Activated effector memory CD4-positive, alpha-beta T cell treated with anti-CD3 and anti-CD28 coated beads, Interleukin-2, amount 50 U/mL, for 16 hours (primary cell): ENCODE data around the gene ICA1L.
"Not testable (repeated sequence)": the region's sequence is repeated elsewhere in the genome, so short reads cannot be mapped to it uniquely, and the experiment has no call there.

ENCODE experiments used
- DNase-seq: peaks from one replicate; pipeline ENCODE4 v3.0.0-alpha.2; 2020

ICA1L gene

DNA sequence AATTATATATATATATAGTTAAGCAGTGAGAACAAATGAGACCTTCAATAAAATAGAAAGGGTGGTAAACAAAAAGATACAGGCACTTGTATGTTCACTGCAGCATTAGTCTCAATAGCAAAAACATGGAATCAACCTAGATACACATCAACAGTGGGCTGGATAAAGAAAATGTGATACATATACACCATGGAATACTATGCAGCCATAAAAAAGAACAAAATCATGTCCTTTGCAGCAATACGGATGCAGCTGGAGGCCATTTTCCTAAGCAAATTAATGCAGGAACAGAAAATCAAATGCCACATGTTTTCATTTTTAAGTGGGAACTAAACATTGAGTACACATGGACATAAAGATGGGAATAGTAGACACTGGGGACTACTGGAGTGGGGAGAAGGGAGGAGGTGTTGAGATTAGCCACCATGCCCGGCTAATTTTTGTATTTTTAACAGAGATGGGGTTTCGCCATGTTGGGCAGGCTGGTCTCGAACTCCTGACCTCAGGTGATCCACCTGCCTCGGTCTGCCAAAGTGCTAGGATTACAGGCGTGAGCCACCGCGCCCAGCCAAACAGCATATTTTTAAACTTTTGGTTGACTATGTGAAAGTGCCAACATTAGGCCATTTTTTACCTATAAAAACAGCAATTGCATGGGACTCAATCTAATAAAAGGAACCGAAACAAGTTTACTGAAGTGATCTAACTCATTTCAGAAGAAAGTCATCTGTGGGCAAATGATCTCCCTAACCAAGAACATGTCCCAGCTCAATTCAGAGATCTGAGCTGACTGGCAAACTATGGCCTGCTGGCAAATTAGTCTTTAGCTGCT, 23.7 kb downstream of the ICA1L start:
- DNase-seq: no peak

DNA sequence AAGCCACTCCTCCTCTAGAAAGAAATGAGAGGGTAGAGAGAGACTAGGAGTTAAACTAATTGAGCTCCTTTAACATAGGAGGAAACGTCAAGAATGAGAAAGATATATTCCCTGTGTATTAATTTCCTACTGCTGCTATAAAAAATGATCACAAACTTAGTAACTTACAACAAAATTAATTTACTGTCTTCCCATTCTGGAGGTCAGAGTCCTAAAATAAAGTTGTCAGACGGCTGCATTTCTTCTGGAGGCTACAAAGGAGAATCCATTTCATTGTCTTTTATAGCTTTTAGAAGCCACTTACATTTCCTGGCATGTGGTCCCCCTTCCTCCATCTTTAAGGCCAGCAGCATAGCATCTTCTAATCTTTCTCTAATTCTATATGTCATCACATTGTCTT, 26.9 kb downstream of the ICA1L start:
- DNase-seq: no peak

DNA sequence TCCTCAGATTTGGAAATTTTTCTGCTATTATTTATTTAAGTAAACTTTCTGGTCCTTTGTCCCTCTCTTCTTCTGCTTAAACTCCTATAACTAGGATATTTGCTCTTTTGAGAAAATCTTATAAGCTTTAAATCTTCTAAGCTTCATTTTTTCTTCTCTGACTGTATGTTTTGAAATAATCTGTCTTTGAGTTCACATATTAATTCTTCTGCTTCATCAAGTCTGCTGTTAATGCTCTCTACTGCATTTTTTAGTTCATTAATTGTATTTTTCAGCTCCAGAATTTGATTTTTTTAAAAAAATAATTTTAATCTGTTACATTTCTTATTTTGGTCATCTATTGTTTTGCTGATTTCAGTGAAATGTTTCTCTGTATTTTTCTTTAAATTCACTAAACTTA, 28.9 kb downstream of the ICA1L start:
- no peak for DNase-seq

DNA sequence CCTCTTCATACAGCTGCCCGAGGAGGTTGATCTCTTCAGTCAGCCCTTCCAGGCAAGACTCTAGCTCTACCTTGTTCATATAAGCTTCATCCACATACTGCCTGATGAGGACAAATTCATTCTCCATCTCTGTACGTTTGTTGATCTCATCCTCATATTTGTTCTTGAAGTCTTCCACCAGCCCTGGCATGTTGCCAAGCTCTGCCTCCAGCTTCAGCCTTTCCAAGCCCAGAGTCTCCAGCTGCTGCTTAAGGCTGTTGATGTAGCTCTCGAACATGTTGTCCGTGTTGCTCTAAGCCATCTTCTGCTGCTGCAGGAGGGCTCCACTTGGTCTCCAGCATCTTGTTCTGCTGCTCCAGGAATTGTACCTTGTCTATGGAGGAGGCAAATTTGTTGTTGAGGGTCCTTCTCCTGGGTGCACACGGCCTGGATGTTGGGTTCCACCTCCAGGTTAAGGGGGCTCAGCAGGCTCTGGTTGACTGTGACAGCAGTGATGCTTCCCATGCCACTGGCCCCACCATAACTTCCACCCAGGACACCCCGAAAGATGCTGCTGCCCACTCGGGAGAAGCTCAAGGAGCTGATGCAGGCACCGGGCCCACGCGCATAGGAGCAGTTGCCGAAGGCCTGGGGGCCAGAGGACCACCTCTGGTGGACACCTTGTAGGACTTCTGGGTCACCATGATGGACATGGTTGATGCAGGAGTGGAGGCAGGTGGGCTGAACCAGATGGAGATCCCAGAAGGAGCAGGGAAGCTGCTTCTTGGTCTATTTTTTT, 30.3 kb downstream of the ICA1L start:
- no peak for DNase-seq

DNA sequence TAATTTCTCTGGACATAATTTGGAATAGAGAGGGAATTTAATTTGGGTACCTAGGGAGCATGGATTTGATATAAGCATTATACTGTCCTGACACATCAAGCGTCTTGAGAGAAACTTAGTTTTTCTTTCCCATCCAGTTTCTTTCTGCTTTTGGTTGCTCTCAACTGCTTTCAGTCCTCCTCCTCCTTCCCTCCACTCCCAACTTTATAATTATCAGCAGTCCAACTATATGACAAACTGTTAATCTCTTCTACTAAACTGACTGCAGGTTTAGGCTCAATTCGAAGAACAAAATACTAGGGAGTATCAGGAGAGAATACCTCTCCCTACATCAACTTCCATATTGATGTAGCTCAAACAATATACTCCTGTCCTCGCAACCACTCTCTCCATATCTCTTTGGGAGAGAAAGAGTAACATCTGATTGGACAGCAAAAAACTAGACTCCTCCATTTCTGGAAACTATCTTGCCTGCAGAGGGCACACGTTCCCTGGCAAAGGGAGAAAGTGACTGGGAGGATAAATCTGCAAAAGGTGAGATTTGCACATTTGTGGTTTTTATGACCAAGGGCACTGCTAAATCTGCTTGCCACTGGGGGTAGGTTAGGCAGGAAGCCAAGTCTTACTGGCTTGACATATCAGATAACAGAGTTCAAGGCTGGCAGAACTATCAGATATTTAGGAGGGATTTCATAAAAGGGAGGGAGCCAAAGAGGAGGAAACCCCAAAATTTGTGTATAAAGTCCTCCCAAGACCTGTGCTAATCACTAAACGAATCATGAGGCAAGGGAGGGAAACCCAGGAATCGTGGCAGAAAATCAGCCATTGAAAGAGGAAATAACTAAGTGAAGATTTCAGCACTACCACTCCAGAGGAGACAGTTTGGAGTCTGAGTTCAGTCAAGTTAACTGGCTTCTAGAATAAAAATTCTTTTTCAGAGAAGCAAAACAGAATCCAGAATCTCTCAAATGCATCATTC, 40.0 kb downstream of the ICA1L start:
- DNase-seq: peak; percentile 67

DNA sequence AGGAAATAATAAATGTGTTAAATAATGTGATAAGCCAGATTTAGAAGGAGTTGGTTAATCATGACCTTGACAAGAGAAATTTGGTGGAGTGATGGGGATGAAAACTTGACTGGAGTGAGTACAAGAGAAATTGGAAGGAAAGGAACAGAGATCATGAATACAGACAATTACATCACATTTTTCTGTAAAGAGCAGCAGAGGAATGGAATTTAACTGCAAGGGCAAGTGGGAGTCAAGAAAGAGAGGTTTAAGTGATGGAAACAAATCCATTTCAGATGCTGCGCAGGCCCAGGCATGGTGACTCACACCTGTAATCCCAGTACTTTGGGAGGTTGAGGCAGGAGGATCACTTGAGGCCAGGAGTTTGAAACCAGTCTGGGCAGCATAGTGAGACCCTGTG, 46.7 kb downstream of the ICA1L start:
- DNase-seq: no peak

DNA sequence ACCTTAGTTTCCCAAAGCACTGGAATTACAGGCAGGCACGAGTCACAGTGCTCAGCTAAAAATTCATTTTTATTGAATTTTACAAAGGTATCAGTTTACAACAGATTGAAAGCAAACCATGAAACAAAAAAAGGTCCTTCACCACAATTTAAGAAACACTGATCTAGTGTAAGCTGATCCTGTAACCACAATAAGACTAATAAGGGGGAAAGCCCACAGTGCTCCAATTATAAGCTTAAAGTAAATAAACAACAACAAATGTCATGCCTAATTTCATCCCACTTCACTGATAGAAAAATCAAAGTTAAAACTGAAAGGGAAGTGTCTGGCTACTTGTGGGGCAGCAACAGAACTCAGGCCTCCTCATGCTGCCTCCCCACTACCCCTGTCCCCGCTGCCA, 49.2 kb downstream of the ICA1L start:
- DNase-seq: no peak

DNA sequence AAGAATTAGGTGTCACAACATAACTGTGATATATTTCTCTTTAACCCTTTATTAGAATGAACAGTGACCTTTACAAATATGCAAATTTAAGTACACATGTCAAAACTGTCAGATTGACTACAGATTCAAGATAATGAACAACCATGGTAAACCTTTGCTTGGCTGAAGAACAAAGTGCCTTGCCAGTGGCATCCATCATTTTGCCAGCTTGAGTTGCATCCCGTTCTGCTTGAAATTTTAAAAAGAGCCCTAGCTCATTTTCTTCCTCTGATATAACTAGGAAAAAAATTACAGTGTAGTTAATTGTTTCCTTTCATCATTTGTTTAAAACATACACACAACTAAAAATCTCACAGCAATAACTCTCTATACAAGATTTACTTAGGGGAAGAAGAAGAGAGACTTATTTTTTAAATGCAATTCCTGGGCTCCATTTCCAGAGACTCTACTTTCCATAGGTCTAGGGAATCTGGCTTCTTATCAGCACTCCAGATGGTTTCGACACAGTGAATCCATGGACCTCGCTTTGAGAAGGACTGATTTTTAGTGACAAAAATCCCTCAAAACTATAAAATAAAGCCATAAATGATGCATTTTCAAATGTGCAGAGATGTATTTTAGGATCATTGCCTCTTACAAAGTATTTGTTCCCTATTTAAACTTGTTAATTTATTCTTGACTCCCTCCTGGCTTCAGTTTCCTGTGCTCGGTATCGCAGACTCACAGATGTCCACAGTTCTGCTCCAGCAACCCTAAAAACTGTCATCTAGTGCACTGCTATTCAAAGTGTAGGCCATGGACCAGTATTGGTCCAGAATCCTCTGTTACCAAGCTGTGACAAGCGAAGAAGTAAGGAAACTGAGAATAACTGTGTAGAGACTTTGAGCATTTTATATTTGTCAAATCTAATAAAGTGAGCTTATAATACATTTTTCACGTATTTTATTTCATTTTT, 50.1 kb downstream of the ICA1L start:
- no peak for DNase-seq

DNA sequence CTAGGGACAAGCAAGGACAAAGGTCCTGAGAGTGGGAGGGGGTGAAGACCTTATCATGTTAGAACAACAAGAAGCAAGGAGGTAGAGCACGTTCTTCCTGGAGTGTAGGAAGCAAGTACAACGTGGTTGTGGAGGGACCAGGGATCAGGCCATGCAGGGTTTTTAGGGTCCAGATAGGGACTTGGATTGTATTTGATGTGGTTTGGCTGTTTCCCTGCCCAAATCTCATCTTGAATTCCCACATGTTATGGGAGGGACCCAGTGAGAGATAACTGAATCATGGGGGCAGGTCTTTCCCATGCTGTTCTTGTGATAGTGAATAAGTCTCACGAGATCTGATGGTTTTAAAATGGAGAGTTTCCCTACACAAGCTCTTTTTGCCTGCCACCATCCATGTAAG, 53.2 kb downstream of the ICA1L start:
- DNase-seq: no peak

DNA sequence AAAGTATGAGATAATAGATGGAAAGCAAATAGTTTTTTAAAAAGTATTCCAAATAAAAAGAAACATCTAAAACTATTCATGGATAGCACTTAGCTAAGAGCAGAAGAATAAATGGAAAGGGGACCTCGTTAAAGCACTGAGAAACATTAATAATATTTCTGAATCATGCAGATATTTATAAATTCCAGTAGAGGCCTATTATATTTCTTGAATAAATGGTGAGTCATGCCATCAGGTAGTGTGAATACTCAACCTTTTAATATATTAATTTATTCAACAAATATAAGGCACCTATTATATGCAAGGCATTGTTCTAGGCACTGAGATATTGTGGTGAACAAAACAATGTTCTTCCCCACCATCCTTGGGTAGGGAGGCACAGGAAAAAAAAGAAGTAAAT, 53.8 kb downstream of the ICA1L start:
- DNase-seq: no peak

DNA sequence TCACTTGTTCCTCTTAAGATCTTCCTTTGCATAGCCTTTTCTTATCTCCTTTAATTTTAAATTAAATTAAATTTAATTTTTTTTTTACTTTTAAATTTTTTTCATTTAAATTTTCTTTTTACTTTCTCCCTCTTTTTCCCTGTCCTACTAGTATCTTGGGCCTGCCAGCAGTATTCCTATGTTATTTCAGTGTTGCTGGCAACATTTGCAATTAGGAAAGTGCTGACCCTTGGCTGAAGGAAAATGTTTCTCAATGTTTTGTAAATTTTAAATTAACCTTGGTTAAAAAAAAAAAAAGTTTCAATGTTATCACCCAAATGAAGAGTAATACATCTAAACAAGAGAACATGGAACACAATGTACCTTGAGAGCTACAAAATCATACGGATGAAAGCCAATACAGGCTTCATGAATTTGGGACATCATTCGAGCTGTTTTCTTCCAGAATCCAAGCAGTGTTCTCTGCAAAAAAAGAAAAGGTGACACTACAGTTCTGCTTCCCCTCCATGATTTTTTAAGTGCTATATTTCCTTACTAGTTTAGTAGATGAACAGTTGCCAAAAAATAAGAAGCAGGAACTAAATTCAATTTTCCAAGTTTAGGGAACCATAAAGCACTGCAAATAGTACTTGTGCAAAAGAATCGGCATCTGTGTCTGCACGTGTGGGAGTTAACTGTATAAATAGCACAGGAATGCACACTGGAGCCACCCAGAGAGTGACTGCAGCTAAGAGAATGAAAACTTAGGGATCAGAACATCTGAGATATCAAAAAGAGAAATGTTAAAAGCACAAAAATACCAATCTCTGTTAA, 55.8 kb downstream of the ICA1L start:
- no peak for DNase-seq

DNA sequence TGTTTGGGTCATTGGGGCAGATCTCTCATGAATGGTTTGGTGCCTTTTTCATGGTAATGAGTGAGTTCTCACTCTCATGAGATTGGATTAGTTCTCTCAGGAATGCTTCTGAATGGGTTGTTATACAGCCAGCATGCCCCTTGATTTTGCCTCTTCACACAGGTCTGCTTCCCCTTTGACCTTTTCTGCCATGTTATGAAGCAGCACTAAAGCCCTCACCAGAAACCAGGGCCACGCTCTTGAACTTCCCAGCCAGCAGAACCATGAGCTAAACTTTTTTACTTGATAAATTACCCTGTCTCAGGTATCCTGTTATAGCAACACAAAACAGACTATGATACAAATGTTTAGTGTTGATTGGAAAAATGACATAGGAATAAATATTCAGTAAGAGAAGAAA, 57.3 kb downstream of the ICA1L start:
- no peak for DNase-seq

DNA sequence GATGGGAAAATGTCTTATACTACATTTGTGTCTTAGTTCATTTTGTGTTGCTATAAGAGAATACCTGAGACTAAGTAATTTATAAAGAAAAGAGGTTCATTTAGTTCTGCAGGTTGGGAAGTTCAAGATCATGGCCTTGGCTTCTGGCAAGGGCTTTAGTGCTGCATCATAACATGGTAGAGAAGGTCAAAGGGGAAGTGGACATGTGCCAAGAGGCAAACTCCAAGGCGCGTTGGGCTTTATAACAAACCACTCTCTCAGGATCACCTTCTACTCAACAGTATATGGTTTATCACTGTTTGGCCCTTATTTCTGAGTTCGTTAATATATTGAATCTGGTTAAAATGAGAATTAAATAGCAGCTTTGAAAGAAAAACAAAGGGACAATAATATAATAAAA, 58.2 kb downstream of the ICA1L start:
- no peak for DNase-seq

DNA sequence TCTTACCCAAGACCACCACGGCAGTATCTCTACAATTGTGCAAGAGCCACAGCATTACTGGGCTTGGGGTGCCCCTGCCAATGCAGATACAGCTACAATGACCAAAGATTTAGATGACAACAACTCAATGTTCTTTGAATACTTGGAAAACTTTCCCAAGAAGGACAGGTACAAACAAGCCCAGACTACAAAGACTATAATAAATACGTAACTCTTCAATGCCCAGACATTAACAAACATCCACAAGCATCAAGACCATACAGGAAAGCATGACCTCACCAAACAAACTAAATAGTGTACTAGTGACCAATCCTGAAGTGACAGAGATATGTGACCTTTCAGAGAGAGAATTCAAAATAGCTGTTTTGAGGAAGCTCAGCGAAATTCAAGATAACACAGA, 62.8 kb downstream of the ICA1L start:
- DNase-seq: no peak

DNA sequence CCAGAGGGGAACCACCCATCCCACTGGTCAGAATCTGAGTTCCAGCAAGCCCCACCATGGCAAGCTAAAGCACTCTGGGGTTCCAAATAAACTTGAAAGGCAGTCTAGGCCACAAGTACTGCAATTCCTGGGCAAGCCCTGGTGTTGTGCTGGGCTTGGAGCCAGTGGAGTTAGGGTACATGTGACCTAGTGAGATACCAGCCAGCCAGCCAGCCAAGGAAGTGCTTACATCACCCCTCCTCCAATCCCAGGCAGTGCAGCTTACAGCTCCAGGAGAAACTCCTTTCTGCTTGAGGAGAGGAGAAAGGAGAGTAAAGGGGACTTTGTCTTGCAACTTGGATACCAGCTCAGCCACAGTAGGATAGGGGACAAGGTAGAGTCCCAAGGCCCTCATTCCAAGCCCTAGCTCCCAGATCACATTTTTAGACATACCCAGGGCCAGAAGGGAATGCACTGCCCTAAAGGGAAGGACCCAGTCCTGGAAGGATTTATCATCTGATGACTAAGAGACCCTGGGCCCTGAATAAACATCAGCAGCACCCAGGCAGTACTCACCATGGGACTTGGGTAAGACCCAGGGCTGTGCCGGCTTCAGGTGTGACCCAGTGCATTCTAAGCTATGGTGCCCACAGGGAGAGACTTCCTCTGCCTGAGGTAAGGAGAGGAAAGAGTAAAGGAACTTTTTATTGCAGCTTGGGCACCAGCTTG, 64.0 kb downstream of the ICA1L start:
- DNase-seq: not testable (repeated sequence)

DNA sequence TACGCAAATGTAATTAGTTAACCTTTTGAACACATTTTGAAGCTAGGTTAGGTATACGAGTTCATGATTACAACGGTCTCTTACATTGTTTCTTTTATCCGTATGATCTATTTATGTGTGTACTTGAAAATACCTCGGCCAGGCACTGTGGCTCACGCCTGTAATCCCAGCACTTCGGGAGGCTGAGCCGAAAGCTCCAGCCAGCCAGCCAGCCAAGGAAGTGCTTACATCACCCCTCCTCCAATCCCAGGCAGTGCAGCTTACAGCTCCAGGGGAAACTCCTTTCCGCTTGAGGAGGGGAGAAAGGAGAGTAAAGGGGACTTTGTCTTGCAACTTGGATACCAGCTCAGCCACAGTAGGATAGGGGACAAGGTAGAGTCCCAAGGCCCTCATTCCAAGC, 65.7 kb downstream of the ICA1L start:
- not testable (repeated sequence) for DNase-seq

DNA sequence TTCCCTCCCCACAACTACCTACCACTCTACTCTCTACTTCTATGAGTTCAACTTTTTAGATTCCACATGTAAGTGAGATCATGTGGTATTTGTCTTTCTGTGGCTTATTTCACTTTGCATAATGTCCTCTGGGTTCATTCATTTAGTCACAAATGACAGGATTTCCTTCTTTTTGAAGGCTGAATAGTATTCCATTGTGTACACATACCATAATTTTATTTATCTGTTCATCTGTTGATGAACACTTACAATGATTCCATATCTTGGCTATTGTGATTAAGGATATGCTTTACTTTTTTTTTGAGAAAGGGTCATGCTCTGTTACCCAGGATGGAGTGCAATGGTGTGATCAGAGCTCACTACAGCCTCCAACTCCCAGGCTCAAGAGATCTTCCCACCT, 73.6 kb downstream of the ICA1L start:
- no peak for DNase-seq

DNA sequence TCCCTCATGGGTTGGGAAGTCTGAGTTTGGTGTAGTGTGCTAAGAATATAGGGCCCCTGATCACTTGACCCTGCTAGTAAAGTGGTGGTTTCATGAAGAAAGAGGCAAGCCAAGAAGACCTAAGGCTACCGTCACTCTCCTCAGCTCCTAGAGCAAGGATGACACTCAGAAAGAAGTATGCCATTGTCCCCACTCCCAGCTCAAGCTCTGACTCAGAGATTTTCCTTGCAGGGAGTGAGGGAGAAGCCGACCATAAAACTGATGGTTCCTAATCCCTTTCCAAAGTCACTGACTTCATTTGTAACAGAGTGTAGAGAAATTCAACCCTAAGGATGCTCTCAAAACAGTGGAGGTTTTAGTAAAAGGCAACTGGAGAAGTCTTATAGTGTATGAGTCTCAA, 80.9 kb downstream of the ICA1L start:
- no peak for DNase-seq

DNA sequence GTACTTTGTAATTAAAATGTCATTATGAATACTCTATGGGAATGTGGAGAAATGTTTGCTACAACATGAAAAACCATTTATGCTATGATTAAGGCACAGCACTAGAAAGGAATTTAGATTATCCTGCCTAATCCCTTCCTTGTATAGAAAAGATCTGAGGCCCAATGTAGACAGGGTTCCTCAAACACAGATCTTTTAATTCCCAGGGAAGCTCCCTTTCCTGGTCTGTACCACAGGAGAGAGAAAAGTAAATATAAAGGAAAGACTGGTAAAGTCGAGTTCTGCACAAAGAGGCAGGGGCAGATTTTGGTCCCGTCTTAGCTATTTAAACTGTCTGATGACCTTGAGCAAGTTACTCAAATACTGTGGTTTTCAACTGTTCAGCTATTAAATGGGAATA, 84.7 kb downstream of the ICA1L start:
- no peak for DNase-seq

DNA sequence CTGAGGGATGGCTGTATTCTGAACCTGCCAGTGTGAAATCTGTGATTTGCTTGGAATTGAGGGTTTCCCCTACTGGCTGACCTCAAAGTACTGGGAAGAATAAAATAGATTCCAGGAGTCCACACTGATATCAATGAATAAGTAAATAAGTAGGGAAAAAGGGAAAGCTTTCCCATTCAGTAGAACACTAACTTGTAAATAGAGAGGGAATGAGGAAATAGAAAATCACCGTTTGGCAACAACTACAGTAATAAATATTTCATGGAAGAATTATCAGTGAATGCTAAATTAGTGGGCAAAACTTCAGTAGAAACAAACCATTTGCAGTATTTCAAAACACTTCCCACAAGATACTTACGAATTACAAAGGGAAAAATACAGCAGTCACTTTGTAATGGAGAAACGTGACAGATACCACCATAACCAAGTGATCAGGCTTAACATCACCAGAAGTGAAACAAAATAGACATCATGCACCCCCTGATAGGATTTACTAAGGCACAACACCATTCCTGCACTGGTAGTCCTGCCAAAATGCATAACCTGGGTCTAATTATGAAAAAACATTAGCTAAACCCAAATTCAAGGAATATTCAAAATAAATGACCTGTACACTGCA, 88.5 kb downstream of the ICA1L start:
- no peak for DNase-seq
